ENCODE measurements around the gene CLSTN1.

Gene CLSTN1

DNA sequence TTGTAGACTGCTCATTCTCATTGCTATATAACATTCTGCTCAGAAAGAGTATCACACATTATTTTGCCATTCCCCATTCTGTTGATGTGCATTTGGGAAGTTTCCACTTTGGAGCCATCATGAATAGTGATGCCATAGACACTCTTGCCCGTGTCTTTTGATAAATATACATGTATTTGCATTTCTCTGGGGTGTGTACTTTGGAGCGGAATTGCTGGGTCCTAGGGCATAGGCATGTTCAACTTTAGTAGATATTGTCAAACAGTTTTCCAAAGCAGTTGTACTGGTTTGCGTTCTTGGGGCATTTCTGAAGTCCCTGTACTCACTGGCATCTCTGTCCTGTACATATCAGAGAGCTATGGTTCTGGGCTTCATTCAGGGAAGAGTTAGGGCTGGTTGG is 120.1 kb downstream of the CLSTN1 start:
- no peak for DNase-seq (ENCODE audit: low spot score)
- TF ChIP-seq, protein P1, sequence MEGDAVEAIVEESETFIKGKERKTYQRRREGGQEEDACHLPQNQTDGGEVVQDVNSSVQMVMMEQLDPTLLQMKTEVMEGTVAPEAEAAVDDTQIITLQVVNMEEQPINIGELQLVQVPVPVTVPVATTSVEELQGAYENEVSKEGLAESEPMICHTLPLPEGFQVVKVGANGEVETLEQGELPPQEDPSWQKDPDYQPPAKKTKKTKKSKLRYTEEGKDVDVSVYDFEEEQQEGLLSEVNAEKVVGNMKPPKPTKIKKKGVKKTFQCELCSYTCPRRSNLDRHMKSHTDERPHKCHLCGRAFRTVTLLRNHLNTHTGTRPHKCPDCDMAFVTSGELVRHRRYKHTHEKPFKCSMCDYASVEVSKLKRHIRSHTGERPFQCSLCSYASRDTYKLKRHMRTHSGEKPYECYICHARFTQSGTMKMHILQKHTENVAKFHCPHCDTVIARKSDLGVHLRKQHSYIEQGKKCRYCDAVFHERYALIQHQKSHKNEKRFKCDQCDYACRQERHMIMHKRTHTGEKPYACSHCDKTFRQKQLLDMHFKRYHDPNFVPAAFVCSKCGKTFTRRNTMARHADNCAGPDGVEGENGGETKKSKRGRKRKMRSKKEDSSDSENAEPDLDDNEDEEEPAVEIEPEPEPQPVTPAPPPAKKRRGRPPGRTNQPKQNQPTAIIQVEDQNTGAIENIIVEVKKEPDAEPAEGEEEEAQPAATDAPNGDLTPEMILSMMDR (IDR thresholded peaks at IDR 0.05; ENCODE audit: extremely low read depth, insufficient read depth, missing control alignments), result no peak
- in situ Hi-C loops (cut with MboI; ENCODE audit: low pct_unique_long_range_greater_than_20kb, low sequenced_read_pairs, unreplicated experiment), result no loop called here

DNA sequence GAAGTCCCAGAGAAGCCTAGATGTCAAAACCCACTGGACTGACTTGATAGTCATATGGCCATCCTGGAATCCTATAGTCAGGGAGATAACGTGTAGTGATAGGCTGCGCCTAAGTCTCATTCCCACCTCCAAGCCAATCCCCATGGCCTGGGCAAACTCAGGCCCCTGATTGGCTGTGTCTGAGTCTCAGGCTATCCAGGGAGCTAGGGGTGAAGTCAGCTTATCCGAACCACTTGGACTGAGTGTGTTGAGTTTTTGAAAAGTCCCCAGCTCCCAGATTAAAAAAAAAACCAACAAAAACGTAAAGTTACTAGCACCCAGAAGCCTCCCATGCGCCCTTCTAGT is 120.6 kb downstream of the CLSTN1 start:
- TF ChIP-seq, protein P1 (IDR thresholded peaks at IDR 0.05; ENCODE audit: extremely low read depth, insufficient read depth, missing control alignments), result no peak
- DNase-seq (ENCODE audit: low spot score), result no peak

DNA sequence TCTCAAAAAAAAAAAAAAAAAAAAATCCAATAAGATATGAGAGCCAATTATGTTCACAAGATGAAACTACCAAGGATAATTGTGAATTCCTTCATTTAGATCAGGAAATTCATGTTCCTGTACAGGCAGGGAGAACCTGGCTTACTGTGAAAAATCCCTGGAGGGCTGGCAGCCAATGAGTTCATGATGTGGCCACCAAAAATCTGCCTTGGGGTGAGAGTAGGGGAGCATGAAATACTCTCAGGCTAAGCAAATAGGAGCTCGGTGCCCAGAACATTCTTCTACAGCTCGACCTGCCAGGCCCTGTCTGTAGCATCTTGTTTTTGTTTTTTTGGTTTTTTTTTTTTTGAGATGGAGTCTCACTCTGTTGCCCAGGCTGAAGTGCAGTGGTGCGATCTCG is 122.1 kb downstream of the CLSTN1 start:
- no peak for DNase-seq (ENCODE audit: low spot score)
- TF ChIP-seq, protein P1 (IDR thresholded peaks at IDR 0.05; ENCODE audit: extremely low read depth, insufficient read depth, missing control alignments), result no peak
- in situ Hi-C loops (cut with MboI; ENCODE audit: low pct_unique_long_range_greater_than_20kb, low sequenced_read_pairs, unreplicated experiment), result no loop called here

More for the DNA sequence above, 120.6 kb downstream of the CLSTN1 start:
- in situ Hi-C loops (cut with MboI; ENCODE audit: low pct_unique_long_range_greater_than_20kb, low sequenced_read_pairs, unreplicated experiment), result no loop called here

DNA sequence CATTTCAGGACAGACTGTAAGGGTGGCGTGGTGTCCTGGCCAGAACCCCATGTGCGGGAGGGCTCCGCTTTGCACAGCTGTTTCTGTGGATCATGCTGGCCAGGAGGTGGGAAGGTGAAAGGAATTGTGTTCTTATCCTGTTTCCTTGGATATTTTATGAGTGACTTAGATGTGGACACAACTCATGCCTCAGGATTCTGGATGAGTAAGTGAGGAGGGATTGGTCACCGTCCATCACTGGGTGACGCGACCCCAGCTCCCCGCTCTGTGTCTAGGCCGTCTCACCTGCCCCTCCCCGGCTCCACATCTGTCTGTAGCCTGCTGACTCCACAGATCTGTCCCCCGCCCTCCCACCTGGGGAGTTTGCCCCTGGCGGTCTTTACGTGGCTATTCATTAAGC is 123.4 kb downstream of the CLSTN1 start:
- in situ Hi-C loops (cut with MboI; ENCODE audit: low pct_unique_long_range_greater_than_20kb, low sequenced_read_pairs, unreplicated experiment), result no loop called here
- no peak for DNase-seq (ENCODE audit: low spot score)
- TF ChIP-seq, protein P1 (IDR thresholded peaks at IDR 0.05; ENCODE audit: extremely low read depth, insufficient read depth, missing control alignments), result no peak

DNA sequence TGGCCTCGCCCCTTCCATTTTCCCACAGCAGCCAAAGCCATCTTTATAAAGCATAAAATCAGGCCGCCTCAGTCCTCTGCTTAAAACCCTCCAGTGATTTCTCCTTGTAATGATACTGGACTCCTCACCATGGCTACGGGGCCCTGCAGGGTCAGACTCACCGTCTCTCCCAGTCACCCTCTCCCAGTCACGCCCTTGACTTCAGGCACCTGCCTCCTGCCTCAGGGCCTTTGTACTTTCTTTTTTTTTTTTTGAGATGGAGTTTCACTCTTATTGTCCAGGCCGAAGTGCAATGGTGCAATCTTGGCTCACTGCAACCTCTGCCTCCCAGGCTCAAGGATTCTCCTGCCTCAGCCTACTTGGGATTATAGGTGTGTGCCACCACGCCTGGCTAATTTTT is 124.4 kb downstream of the CLSTN1 start:
- DNase-seq (ENCODE audit: low spot score), result no peak
- in situ Hi-C loops (cut with MboI; ENCODE audit: low pct_unique_long_range_greater_than_20kb, low sequenced_read_pairs, unreplicated experiment), result no loop called here

DNA sequence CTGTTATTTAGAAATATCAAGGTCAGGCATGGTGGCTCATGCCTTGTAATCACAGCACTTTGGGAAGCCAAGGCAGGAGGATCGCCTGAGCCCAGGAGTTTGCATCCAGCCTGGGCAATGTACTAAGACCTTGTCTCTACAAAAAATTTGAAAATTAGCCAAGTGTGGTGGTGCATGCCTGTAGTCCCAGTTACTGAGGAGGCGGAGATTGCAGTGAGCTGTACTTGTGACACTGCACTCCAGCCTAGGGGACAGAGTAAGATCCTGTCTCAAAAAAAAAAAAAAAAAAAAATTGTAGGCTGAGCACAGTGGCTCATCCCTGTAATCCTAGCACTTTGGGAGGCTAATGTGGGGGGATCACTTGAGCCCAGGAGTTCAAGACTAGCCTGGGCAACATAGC is 127.0 kb downstream of the CLSTN1 start:
- no peak for DNase-seq (ENCODE audit: low spot score)
- in situ Hi-C loops (cut with MboI; ENCODE audit: low pct_unique_long_range_greater_than_20kb, low sequenced_read_pairs, unreplicated experiment), result no loop called here

More for the DNA sequence above, 124.4 kb downstream of the CLSTN1 start:
- TF ChIP-seq, protein P1 (IDR thresholded peaks at IDR 0.05; ENCODE audit: extremely low read depth, insufficient read depth, missing control alignments), result no peak

More for the DNA sequence above, 127.0 kb downstream of the CLSTN1 start:
- TF ChIP-seq, protein P1 (IDR thresholded peaks at IDR 0.05; ENCODE audit: extremely low read depth, insufficient read depth, missing control alignments), result no peak

Measured in GM13977 (cell line).